Erythroblast (primary cell): ENCODE data around the gene PLCH2.

Experiments used
- GATA1 ChIP-seq: IDR thresholded peaks from 2 replicates; pipeline ENCODE4 v1.6.1; 2011; ENCODE audit warnings: low read depth, mild to moderate bottlenecking, control low read depth, low read length, moderate library complexity
- POLR2A ChIP-seq: IDR thresholded peaks from 2 replicates; pipeline ENCODE4 v1.6.1; 2011; ENCODE audit warnings: mild to moderate bottlenecking, low read length

DNA sequence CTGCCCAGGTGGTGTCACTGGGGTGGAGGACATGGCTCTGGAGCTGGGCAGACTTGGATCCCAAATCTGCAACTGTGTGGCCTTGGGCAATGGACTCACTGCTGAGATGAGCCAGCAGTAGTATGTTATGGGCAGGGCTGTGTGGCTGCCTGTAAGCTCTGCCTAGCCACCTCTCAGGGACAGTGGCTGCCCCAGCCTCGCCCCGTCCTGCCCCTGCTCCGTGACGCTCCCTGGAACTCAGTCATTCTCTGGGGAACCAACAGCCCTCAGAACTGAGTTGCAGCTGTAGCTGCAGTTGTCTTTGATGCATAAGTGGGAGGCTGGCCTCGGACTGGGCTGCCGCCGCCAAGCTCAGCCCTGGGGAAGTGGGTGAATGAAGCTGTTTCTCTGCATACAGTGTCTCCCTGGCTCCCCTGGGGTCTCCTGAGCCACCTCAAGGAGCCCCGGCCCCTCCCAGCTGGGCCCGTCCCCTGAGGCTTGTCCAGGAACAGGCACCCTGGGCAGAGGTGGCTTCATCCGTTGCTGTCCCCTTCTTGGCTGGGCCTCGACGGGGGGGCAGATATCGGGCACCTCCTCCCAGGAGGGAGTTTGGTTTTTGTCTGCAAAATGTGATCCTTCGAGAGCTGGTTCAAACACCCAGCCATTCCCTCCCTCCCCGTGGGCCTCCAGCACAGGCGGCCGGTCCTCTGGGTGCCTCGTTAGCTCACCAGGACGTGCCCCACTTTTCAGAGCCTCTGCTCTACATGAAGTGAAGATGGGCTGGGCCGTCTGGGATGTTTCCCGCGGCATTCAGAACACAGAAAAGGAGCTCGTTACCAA, 26.2 kb upstream of the PLCH2 start:
- TF ChIP-seq POLR2A (no peak), GATA1 (no peak)
